22Rv1 (cell line): ENCODE results near the gene PTGIR.

ENCODE experiments used
- CTCF ChIP-seq: fragments of 450-650 bp; IDR thresholded peaks from 2 replicates; pipeline ENCODE4 v1.5.1; 2017; ENCODE audit warnings: mild to moderate bottlenecking
- ZFX ChIP-seq: fragments of 450-650 bp; IDR thresholded peaks from 2 replicates; pipeline ENCODE4 v1.6.1; 2017; ENCODE audit warnings: antibody characterized with exemption, borderline replicate concordance

GRCh38 chr19:46613525-46613924 lies 11.4 kb downstream of the PTGIR start:
- no peak for TF ChIP-seq CTCF
- TF ChIP-seq ZFX = no peak
